Activated CD8-positive, alpha-beta memory T cell treated with anti-CD3 and anti-CD28 coated beads, Interleukin-2, amount 50 U/mL, for 48 hours (primary cell): ENCODE results near the gene NSUN4.

ENCODE experiments used
- DNase-seq: peaks from one replicate; pipeline ENCODE4 v3.0.0-alpha.2; 2020

The NSUN4 gene

GRCh38 chr1:46408356-46409062 lies 67.9 kb downstream of the NSUN4 start:
- DNase-seq = no peak

GRCh38 chr1:46409063-46409372 lies 68.4 kb downstream of the NSUN4 start:
- DNase-seq = no peak

- no peak for DNase-seq
These were observed 69.8 kb downstream of the NSUN4 start for GRCh38 chr1:46410156-46411009.

GRCh38 chr1:46411010-46411405 lies 70.4 kb downstream of the NSUN4 start:
- no peak for DNase-seq
